GM23338 (cell line): Measurements from ENCODE around the gene GRM8.

Source experiments
- CREB1 ChIP-seq: fragments of 250-450 bp; sonication (Bioruptor Pico); IDR thresholded peaks from 2 replicates; pipeline ENCODE4 v1.5.0; 2020; ENCODE audit warnings: low read depth, mild to moderate bottlenecking, moderate library complexity
- CTCF ChIP-seq, 2 experiments: fragments of 200-600 bp in 1 of 2; sonication (generic) in 1 of 2; conservative IDR thresholded peaks; 2 replicates each; pipeline versions ENCODE4 v1.5.1 to v1.6.1; 2016 to 2017; ENCODE audit warnings: antibody characterized with exemption in 2 of 2, low read depth in 2 of 2, mild to moderate bottlenecking in 2 of 2, moderate library complexity in 1 of 2
- EZH2 ChIP-seq: fragments of 200-600 bp; sonication (generic); IDR thresholded peaks from one replicate; pipeline ENCODE4 v1.8.0; 2017; ENCODE audit warnings: antibody characterized with exemption, mild to moderate bottlenecking, low read depth; ENCODE audit not compliant: unreplicated experiment
- EZH2phosphoT487 ChIP-seq: fragments of 200-600 bp; sonication (generic); IDR thresholded peaks from one replicate; pipeline ENCODE4 v1.8.1; 2018; ENCODE audit warnings: antibody characterized with exemption; ENCODE audit not compliant: unreplicated experiment
- JUNB ChIP-seq: IDR thresholded peaks from one replicate; pipeline ENCODE4 v1.6.1; 2016; ENCODE audit warnings: antibody characterized with exemption; ENCODE audit not compliant: unreplicated experiment
- POLR2AphosphoS5 ChIP-seq: IDR thresholded peaks from 2 replicates; pipeline ENCODE4 v1.6.1; 2016; ENCODE audit warnings: antibody characterized with exemption, low read depth
- STAT1 ChIP-seq: IDR thresholded peaks from one replicate; pipeline ENCODE4 v1.6.1; 2016; ENCODE audit warnings: antibody characterized with exemption; ENCODE audit not compliant: unreplicated experiment
- ZNF114 ChIP-seq: fragments of 250-450 bp; sonication (Bioruptor Pico); IDR thresholded peaks from 2 replicates; pipeline ENCODE4 v1.5.0; 2020; ENCODE audit warnings: mild to moderate bottlenecking, moderate library complexity
- ZNF462 ChIP-seq: fragments of 250-450 bp; sonication (Bioruptor Pico); IDR thresholded peaks from 2 replicates; pipeline ENCODE4 v1.5.0; 2020; ENCODE audit warnings: mild to moderate bottlenecking, moderate library complexity
- TF ChIP-seq, protein P1 (sequence below): IDR thresholded peaks from one replicate; pipeline ENCODE4 v1.6.1; 2018; ENCODE audit warnings: antibody characterized with exemption; ENCODE audit not compliant: unreplicated experiment
- TF ChIP-seq, protein P2 (sequence below): IDR thresholded peaks from 2 replicates; pipeline ENCODE4 v1.6.1; 2016; ENCODE audit warnings: antibody characterized with exemption

- TF ChIP-seq CTCF (conservative IDR thresholded peaks at IDR 0.05; ENCODE audit: low read depth in 2 of 2) (no peak), CREB1 (CRISPR knock-in tag) (no peak), JUNB (no peak), EZH2 (peak; percentile 51), POLR2AphosphoS5 (no peak), EZH2phosphoT487 (no peak), ZNF114 (CRISPR knock-in tag) (no peak), STAT1 (no peak), ZNF462 (CRISPR knock-in tag) (no peak)
- TF ChIP-seq, protein P1, sequence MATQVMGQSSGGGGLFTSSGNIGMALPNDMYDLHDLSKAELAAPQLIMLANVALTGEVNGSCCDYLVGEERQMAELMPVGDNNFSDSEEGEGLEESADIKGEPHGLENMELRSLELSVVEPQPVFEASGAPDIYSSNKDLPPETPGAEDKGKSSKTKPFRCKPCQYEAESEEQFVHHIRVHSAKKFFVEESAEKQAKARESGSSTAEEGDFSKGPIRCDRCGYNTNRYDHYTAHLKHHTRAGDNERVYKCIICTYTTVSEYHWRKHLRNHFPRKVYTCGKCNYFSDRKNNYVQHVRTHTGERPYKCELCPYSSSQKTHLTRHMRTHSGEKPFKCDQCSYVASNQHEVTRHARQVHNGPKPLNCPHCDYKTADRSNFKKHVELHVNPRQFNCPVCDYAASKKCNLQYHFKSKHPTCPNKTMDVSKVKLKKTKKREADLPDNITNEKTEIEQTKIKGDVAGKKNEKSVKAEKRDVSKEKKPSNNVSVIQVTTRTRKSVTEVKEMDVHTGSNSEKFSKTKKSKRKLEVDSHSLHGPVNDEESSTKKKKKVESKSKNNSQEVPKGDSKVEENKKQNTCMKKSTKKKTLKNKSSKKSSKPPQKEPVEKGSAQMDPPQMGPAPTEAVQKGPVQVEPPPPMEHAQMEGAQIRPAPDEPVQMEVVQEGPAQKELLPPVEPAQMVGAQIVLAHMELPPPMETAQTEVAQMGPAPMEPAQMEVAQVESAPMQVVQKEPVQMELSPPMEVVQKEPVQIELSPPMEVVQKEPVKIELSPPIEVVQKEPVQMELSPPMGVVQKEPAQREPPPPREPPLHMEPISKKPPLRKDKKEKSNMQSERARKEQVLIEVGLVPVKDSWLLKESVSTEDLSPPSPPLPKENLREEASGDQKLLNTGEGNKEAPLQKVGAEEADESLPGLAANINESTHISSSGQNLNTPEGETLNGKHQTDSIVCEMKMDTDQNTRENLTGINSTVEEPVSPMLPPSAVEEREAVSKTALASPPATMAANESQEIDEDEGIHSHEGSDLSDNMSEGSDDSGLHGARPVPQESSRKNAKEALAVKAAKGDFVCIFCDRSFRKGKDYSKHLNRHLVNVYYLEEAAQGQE: no peak
- TF ChIP-seq, protein P2, sequence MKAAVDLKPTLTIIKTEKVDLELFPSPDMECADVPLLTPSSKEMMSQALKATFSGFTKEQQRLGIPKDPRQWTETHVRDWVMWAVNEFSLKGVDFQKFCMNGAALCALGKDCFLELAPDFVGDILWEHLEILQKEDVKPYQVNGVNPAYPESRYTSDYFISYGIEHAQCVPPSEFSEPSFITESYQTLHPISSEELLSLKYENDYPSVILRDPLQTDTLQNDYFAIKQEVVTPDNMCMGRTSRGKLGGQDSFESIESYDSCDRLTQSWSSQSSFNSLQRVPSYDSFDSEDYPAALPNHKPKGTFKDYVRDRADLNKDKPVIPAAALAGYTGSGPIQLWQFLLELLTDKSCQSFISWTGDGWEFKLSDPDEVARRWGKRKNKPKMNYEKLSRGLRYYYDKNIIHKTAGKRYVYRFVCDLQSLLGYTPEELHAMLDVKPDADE: no peak
Measured at GRCh38 chr7:127251036-127251464, 1.7 kb downstream of the GRM8 start.
